ENCODE data around the gene HRCT1.
A peak's percentile ranks its signal among the peaks of the same experiment; 100 is the strongest.
"Not testable (repeated sequence)": the region's sequence is repeated elsewhere in the genome, so short reads cannot be mapped to it uniquely, and the experiment has no call there.

Gene HRCT1

GRCh38 chr9:35905912-35906679, at the start of gene HRCT1:
Gene HRCT1, plus strand, starts transcription at chr9:35906202. Its CDS starts 86 bp downstream, at chr9:35906288.
- DNase-seq (ENCODE audit: low spot score), result no peak

- DNase-seq (ENCODE audit: low spot score), result no peak
Observed at GRCh38 chr9:35856206-35856605, 49.8 kb upstream of the HRCT1 start.

DNA sequence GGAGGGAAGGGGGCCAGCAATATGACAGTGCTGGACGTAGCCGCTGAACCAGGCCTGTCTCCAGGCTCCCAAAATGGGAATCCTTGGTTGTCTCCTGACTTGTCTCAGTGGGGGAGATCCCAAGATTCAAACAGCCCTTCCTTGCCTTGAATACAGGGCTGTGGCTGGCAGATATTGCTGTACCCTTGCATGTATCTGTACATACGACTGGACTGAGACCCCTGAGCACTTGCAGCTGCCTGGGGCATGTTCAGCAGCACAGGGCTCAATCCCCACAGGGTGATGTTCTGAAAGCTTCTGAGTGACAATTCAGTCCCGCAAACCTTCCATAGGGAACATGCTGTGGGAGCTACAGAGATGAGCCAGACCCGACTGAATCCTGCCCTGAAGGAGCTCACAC, 49.1 kb upstream of the HRCT1 start:
- no peak for DNase-seq (ENCODE audit: low spot score)

GRCh38 chr9:35858458-35858857, 47.5 kb upstream of the HRCT1 start:
- no peak for DNase-seq (ENCODE audit: low spot score)

GRCh38 chr9:35859310-35859989, 46.6 kb upstream of the HRCT1 start:
- DNase-seq (ENCODE audit: low spot score), result no peak

DNA sequence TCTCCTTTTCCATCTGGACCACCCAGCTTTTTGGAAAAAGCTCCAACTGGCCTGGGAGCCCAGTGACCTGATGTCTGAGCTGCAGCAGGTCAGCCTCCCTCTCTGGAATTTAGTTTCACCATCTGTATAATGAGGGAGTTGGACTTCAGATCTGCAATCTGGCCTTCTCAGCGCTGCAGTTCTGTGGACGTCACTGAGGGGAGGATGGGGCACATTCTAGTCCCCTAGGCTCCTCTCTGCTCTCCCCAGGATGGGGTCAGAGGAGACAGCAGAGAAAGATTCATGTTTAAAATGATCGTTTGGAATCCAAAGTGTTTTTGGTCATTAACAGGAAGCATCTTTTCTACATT, 46.0 kb upstream of the HRCT1 start:
- no peak for DNase-seq (ENCODE audit: low spot score)

GRCh38 chr9:35861161-35861897, 44.7 kb upstream of the HRCT1 start:
- DNase-seq (ENCODE audit: low spot score), result no peak

- DNase-seq (ENCODE audit: low spot score), result no peak
Observed at GRCh38 chr9:35862328-35862727, 43.7 kb upstream of the HRCT1 start.

GRCh38 chr9:35863583-35863982, 42.4 kb upstream of the HRCT1 start:
- no peak for DNase-seq (ENCODE audit: low spot score)

DNA sequence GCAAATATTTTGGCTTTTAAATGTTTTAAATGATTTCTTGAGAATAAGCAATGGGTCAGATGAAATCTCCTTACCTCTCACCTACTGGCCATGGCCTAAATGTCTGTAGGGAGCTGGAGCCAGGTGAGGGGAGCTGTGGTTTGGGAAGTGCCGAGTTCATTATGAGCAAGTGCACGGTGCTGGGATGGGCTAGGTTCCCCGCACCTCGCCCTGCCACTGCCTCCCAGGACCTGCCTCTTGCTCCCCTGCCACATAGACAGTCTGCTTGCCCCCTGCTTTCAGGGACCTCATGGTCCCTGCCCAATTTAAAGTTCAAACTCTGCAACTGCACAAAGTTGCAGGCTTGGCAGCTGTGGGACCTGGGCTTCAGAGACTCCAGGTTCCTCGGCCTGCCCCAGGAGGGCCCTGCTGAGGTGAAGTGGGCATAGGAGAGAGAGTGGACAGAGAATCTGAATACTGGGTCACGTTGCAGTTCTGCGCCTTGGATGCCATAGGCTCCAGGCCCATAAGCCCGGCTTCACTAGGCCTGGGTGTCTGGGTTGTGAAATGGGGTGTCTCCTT, 41.2 kb upstream of the HRCT1 start:
- DNase-seq (ENCODE audit: low spot score), result no peak

DNA sequence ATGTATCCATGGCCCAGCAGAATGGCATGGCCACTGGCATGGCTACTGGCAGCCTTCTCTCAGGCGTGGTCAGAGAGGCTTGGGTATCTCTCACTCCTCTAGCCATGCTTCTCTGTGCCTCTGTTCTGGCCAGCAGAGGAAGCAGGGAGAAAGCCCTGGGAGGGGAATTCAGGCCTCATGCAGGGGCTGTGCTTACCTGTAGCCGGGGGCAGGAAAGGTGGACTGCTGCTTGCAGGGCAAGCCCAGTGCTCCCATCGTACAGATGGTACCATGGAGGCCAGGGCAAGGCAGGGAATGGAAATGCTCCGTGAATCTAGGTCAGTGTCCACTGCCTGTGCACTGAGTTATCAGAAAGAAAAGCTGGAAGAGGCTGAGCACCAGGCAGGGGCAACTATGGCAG, 38.5 kb upstream of the HRCT1 start:
- no peak for DNase-seq (ENCODE audit: low spot score)

DNA sequence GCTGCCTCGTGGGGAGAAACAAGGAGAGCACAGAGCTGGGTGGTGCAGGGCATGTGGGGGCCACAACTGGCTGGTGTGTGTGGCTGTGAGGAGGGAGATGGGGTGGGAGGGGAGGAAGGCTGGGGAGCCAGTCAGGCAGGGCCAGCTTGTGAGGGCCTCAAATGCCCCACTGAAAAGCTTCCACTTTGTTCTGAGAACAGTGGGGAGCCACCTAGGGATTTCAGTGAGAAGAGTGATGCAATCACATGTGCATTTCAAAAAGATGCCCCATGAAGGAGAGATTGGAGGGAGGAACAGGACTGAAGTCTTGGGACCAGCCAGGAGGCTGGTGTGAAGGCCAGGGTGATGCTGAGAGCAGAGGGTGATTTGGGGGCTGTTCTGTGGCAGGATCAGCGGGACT, 37.1 kb upstream of the HRCT1 start:
- DNase-seq (ENCODE audit: low spot score), result no peak

DNA sequence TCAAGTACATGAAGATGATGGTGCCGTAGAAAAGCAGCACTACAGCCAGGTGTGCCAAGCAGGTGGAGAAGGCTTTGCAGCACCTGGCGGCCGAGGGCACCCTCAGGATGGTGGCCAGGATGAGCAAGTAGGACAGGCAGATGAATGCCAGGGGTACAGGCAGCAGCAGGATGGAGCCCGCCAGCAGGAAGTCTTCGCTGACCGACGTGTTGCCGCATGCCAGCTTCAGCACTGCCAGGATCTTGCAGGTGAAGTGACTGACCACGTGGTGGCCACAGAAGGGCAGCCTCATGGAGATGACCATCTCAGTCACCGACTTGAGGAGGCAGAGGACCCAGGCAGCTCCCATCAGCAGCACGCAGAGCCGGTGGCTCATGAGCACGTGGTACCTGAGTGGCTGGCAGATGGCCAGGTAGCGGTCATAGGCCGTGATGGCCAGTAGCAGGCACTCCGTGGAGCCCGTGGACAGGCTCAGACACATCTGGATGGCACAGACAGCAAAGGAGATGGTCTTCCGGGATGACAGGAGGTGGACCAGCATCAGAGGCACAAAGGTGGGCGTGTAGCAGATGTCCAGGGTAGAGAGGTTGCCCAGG, 36.3 kb upstream of the HRCT1 start:
- DNase-seq (ENCODE audit: low spot score), result no peak

- DNase-seq (ENCODE audit: low spot score), result no peak
Observed at GRCh38 chr9:35870351-35870923, 35.6 kb upstream of the HRCT1 start, which contains the start of gene OR13J1. Gene OR13J1, minus strand, starts transcription at chr9:35870401. Its CDS starts 0 bp downstream, at chr9:35870401.

DNA sequence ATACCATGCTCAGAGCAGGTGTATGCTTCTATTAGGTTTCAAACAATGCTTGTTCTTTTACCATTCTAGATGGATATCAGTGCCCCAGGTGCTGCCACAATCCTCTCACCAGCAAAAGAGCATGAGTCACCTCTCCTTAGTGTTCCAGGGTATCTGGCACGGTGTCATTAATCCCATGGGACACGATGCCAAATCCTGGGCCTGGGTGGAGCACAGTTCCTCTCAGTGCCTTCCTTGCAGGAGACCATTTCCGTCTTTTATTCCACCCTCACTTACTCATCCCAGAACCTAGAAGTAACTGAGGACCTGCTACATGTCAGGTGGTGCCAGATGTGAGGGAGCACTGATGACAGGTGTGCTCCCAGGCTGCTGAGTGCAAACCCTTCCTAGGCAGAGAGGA, 34.5 kb upstream of the HRCT1 start:
- DNase-seq (ENCODE audit: low spot score), result no peak

- no peak for DNase-seq (ENCODE audit: low spot score)
Observed at GRCh38 chr9:35872505-35872904, 33.5 kb upstream of the HRCT1 start.

- DNase-seq (ENCODE audit: low spot score), result peak; percentile 74
Observed at GRCh38 chr9:35882263-35882848, 23.6 kb upstream of the HRCT1 start.

- no peak for DNase-seq (ENCODE audit: low spot score)
Observed at GRCh38 chr9:35882996-35883395, 23.0 kb upstream of the HRCT1 start.

GRCh38 chr9:35884908-35885307, 21.1 kb upstream of the HRCT1 start:
- not testable (repeated sequence) for DNase-seq (ENCODE audit: low spot score)

DNA sequence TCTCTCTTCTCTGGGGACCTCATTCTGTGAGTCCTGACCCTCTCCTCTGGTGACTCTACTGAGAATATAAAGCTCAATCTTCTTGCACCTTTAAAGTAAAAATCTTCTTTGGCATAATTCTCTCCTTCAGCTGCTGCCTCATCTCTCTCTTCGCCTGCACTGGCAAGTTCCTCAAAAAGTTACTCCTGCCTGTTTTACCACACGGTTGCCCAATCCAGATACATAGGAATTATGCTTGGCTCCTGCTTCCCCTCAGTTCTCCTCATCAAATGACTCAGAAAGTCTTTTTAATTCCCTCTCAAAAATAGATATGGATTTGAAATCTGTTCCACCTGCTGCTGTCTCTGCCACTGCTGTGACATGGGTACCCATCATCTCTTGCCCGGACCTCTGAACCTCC, 14.4 kb upstream of the HRCT1 start:
- no peak for DNase-seq (ENCODE audit: low spot score)

DNA sequence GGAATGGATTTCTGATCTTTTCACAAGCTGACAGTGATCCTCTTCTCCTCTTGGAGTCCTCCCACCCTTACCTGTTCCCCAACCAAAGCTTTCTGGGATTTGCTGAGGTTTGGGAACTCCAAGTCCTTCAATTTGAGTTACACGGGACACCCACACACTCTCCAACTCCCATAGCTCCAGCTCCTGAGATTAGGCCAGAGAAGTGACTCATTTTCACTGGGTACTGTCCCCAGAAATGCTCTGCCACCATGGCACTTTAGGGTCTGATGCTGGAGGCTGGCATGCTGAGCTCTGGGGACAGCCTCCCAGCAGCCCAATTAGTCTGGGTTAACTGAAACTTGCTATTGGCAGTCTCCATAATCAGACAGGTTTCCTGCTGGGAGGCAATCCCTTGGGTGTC, 14.0 kb upstream of the HRCT1 start:
- DNase-seq (ENCODE audit: low spot score), result no peak

DNA sequence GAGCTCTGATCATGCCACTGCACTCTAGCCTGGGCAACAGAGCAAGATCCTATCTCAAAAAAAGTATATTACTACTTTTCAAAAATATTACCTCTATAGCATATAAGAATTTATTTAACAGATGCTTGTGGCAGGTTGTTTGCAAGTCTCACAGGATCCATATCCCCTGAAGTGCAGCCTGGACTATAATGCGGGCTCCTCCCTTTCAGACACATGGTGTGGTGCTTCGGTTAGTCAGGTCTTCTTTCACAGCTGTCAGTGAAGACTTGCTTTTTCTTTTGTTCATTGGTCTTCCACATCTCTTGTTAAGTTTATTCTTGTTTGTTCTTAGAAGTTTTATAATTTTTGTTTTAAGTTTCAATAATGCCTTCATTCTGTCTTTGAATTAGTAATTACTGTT, 9.4 kb upstream of the HRCT1 start:
- no peak for DNase-seq (ENCODE audit: low spot score)
